GM20000 (cell line): ENCODE data around the gene MSS51.
"Not testable (repeated sequence)": the region's sequence is repeated elsewhere in the genome, so short reads cannot be mapped to it uniquely, and the experiment has no call there.

Experiments used
- DNase-seq: peaks from one replicate; pipeline ENCODE4 v3.0.0; 2012; ENCODE audit warnings: low spot score
- TF ChIP-seq, protein P1 (sequence below): IDR thresholded peaks from 2 replicates; pipeline ENCODE4 v1.5.1; 2012; ENCODE audit warnings: mild to moderate bottlenecking, control low read depth; ENCODE audit errors: extremely low read depth, missing control alignments

MSS51 gene

DNA sequence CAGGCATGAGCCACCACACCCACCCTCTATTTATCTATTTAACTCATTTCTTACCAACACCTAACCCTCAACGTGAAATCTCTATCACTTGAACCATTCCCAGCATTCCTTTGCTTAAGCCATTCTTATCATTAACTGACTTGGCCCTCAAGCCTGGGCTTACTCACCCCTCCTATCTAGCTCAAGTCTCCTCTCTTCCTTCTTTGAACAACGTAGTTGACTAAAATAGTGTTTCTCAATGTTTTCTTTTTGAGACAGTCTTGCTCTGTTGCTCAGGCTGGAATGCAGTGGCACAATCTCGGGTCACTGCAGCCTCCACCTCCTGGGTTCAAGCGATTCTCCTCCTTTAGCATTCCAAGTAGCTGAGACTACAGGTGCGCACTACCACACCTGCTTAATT lies 26.5 kb downstream of the MSS51 start:
- TF ChIP-seq, protein P1, sequence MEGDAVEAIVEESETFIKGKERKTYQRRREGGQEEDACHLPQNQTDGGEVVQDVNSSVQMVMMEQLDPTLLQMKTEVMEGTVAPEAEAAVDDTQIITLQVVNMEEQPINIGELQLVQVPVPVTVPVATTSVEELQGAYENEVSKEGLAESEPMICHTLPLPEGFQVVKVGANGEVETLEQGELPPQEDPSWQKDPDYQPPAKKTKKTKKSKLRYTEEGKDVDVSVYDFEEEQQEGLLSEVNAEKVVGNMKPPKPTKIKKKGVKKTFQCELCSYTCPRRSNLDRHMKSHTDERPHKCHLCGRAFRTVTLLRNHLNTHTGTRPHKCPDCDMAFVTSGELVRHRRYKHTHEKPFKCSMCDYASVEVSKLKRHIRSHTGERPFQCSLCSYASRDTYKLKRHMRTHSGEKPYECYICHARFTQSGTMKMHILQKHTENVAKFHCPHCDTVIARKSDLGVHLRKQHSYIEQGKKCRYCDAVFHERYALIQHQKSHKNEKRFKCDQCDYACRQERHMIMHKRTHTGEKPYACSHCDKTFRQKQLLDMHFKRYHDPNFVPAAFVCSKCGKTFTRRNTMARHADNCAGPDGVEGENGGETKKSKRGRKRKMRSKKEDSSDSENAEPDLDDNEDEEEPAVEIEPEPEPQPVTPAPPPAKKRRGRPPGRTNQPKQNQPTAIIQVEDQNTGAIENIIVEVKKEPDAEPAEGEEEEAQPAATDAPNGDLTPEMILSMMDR, result no peak
- no peak for DNase-seq

DNA sequence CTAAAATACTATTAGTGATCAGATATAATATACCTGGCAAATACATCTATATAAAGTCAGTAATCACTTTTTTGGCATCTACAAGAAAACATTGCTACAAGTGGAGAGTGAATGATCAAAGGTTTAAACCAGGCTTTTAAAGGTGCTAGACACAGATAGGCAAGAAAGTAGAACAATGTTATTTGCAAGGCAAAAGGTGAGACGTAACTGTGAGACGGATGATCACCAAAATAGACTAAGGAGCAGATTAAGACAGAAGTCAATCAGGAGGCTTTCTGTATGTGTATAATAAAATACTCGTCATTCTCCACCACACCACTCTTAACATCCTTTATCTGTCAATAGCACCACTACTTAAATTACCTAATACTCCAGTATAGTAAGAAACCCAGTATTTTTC lies 27.8 kb downstream of the MSS51 start:
- no peak for DNase-seq
- TF ChIP-seq, protein P1, result no peak

DNA sequence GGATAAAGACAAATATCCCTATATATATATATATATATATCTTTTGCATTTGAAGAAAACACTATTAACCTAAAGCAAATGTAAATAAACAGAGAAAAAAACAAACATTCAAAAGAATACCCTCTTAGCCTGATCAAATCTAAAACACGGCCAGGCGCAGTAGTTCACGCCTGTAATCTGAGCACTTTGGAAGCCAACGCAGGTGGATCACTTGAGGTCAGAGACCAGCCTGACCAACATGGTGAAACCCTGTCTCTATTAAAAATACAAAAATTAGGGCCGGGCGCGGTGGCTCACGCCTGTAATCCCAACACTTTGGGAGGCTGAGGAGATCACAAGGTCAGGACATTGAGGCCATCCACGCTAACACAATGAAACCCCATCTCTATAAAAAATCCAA lies 28.7 kb downstream of the MSS51 start:
- DNase-seq, result no peak
- TF ChIP-seq, protein P1, result no peak

GRCh38 chr10:73401636-73402035 lies 31.7 kb downstream of the MSS51 start:
- no peak for DNase-seq
- TF ChIP-seq, protein P1, result no peak

GRCh38 chr10:73399063-73399462 lies 34.3 kb downstream of the MSS51 start:
- DNase-seq, result no peak
- TF ChIP-seq, protein P1, result no peak

GRCh38 chr10:73398024-73398423 lies 35.3 kb downstream of the MSS51 start:
- TF ChIP-seq, protein P1, result no peak

DNA sequence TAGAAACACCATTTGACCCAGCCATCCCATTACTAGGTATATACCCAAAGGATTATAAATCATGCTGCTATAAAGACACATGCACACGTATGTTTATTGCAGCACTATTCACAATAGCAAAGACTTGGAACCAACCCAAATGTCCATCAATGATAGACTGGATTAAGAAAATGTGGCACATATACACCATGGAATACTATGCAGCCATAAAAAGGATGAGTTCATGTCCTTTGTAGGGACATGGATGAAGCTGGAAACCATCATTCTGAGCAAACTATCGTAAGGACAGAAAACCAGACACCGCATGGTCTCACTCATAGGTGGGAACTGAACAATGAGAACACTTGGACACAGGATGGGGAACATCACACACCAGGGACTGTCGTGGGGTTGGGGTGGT lies 39.0 kb downstream of the MSS51 start:
- not testable (repeated sequence) for DNase-seq

More at GRCh38 chr10:73398024-73398423, 35.3 kb downstream of the MSS51 start:
- no peak for DNase-seq

DNA sequence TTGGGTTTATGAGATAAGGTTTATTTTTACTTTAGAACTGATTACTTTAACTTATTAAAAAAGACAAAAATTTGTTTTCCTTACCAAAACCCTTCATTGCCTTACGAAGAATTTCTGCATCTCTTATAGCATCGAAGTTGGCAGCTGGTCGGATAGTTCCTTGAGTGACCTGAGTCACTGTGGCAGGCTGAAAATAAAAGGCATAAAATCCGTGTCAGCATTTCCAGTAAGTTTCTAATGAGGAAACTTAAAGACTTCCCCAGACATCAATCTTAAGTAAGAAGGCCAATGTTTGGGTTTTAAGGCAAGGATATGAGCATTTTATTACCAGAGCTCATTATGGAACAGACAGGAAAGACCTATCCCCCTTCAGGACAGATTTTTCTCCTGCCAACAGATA lies 45.1 kb downstream of the MSS51 start:
- DNase-seq, result no peak
- TF ChIP-seq, protein P1, result no peak
